Endothelial cell of umbilical vein (primary cell): ENCODE data around the gene KCTD17.
"Not testable (repeated sequence)": the region's sequence is repeated elsewhere in the genome, so short reads cannot be mapped to it uniquely, and the experiment has no call there.

Experiments used
- CTCF ChIP-seq, 2 donors: IDR thresholded peaks; 1 replicate in 1 of 2; 2 replicates in 1 of 2; pipeline ENCODE4 v1.5.1; 2011; ENCODE audit warnings: low read length in 2 of 2, mild to moderate bottlenecking in 2 of 2, moderate library complexity in 2 of 2, control low read depth in 1 of 2, inconsistent platforms in 1 of 2, low read depth in 1 of 2; ENCODE audit not compliant: insufficient read depth in 1 of 2; ENCODE audit errors: extremely low read depth in 1 of 2
- EZH2 ChIP-seq: IDR thresholded peaks from 2 replicates; pipeline ENCODE4 v1.6.1; 2012; ENCODE audit warnings: borderline replicate concordance, low read depth, mild to moderate bottlenecking, moderate library complexity, low read length, inconsistent platforms; ENCODE audit not compliant: severe bottlenecking
- GATA2 ChIP-seq: IDR thresholded peaks from 2 replicates; pipeline ENCODE4 v1.7.0; 2011; ENCODE audit warnings: low read depth, mild to moderate bottlenecking, moderate library complexity, mixed read lengths, low read length; ENCODE audit not compliant: insufficient read length, insufficient read depth
- MAX ChIP-seq: IDR thresholded peaks from 2 replicates; pipeline ENCODE4 v1.6.1; 2011; ENCODE audit not compliant: insufficient read depth, insufficient read length
- MYC ChIP-seq: IDR thresholded peaks from one replicate; pipeline ENCODE4 v1.6.1; 2011; ENCODE audit warnings: mild to moderate bottlenecking, low read depth, low read length
- POLR2A ChIP-seq: IDR thresholded peaks from 2 replicates; pipeline ENCODE4 v1.6.1; 2012; ENCODE audit warnings: low read depth, mild to moderate bottlenecking, control low read depth, low read length
- POLR2AphosphoS5 ChIP-seq: IDR thresholded peaks from 2 replicates; pipeline ENCODE4 v1.6.1; 2012; ENCODE audit warnings: low read depth, mild to moderate bottlenecking, control low read depth, low read length, moderate library complexity; ENCODE audit not compliant: insufficient read depth

- not testable (repeated sequence) for TF ChIP-seq EZH2; CTCF (IDR thresholded peaks at IDR 0.05; ENCODE audit: extremely low read depth in 1 of 2, insufficient read depth in 1 of 2, low read depth in 1 of 2, low read length in 2 of 2); MYC; POLR2AphosphoS5; POLR2A; GATA2; MAX
Measured at GRCh38 chr22:37071850-37072592, 20.5 kb downstream of the KCTD17 start.
